ENCODE measurements around the gene SEC14L6. TPM values are rescaled to one million over a fixed set of nuclear protein-coding genes. Genes with fewer than 3 reads are reported as not detected.

Gene SEC14L6
- total RNA-seq, 4 donors from 2014 or later = 0.16 TPM; not detected in 3

- no peak for TF ChIP-seq CTCF (IDR thresholded peaks at IDR 0.05; ENCODE audit: low read depth)
Observed at GRCh38 chr22:30572840-30573593, 26.5 kb upstream of the SEC14L6 start.

GRCh38 chr22:30572210-30572609 is 25.7 kb upstream of the SEC14L6 start:
- TF ChIP-seq CTCF (IDR thresholded peaks at IDR 0.05; ENCODE audit: low read depth) = no peak

GRCh38 chr22:30569674-30570202 is 23.2 kb upstream of the SEC14L6 start:
- TF ChIP-seq CTCF (IDR thresholded peaks at IDR 0.05; ENCODE audit: low read depth) = no peak

- no peak for TF ChIP-seq CTCF (IDR thresholded peaks at IDR 0.05; ENCODE audit: low read depth)
Observed at GRCh38 chr22:30568137-30568805, 21.7 kb upstream of the SEC14L6 start.

- no peak for TF ChIP-seq CTCF (IDR thresholded peaks at IDR 0.05; ENCODE audit: low read depth)
Observed at GRCh38 chr22:30566125-30566524, 19.6 kb upstream of the SEC14L6 start.

- no peak for TF ChIP-seq CTCF (IDR thresholded peaks at IDR 0.05; ENCODE audit: low read depth)
Observed at GRCh38 chr22:30565341-30565740, 18.8 kb upstream of the SEC14L6 start.

GRCh38 chr22:30564761-30565119 is 18.2 kb upstream of the SEC14L6 start:
- no peak for TF ChIP-seq CTCF (IDR thresholded peaks at IDR 0.05; ENCODE audit: low read depth)

Measured in subcutaneous adipose tissue (tissue), 4 donors.